Liver (tissue), 9 donors: ENCODE results near the gene GOLGA8A. TPM values are rescaled to one million over a fixed set of nuclear protein-coding genes. Genes with fewer than 3 reads are reported as not detected.
A peak's percentile ranks its signal among the peaks of the same experiment; 100 is the strongest.

Experiments
- DNase-seq: peaks from one replicate; pipeline ENCODE4 v3.0.0-alpha.2; 2017; ENCODE audit warnings: low spot score
- H3K27ac ChIP-seq, 2 donors: one replicate each; pipeline ENCODE4 v1.7.0; 2013; ENCODE audit warnings: inconsistent platforms in 2 of 2, low read length in 2 of 2, control low read depth in 1 of 2, low read depth in 1 of 2, mild to moderate bottlenecking in 1 of 2
- H3K27me3 ChIP-seq, 4 donors: one replicate each; pipeline versions ENCODE4 v1.6.1 to v1.7.0; 2013; ENCODE audit warnings: low read length in 3 of 4, inconsistent platforms in 1 of 4, mild to moderate bottlenecking in 1 of 4, moderate library complexity in 1 of 4; ENCODE audit not compliant: control insufficient read depth in 4 of 4, insufficient read depth in 4 of 4
- H3K36me3 ChIP-seq, 4 donors: one replicate each; pipeline versions ENCODE4 v1.6.1 to v1.7.0; 2013; ENCODE audit warnings: low read length in 3 of 4, mild to moderate bottlenecking in 3 of 4, low read depth in 1 of 4, moderate library complexity in 1 of 4; ENCODE audit not compliant: control insufficient read depth in 4 of 4, insufficient read depth in 3 of 4
- H3K4me1 ChIP-seq, 4 donors: one replicate each; pipeline versions ENCODE4 v1.6.1 to v1.7.0; 2013; ENCODE audit warnings: low read length in 3 of 4, mild to moderate bottlenecking in 3 of 4, moderate library complexity in 1 of 4; ENCODE audit not compliant: control insufficient read depth in 4 of 4, insufficient read depth in 4 of 4
- H3K4me3 ChIP-seq, 3 donors: one replicate each; pipeline versions ENCODE4 v1.6.1 to v1.7.0; 2013; ENCODE audit warnings: low read length in 3 of 3, control low read depth in 1 of 3, low read depth in 1 of 3, mild to moderate bottlenecking in 1 of 3
- H3K9ac ChIP-seq, 2 donors: one replicate each; pipeline ENCODE4 v1.7.0; 2013; ENCODE audit warnings: low read length in 2 of 2, mild to moderate bottlenecking in 2 of 2, moderate library complexity in 2 of 2, control low read depth in 1 of 2, low read depth in 1 of 2
- H3K9me3 ChIP-seq, 4 donors: one replicate each; pipeline versions ENCODE4 v1.6.1 to v1.7.0; 2013; ENCODE audit warnings: low read length in 3 of 4; ENCODE audit not compliant: control insufficient read depth in 4 of 4
- CTCF ChIP-seq: fragments of 150-350 bp; IDR thresholded peaks from 2 replicates; pipeline ENCODE4 v1.5.1; 2017; ENCODE audit warnings: improper control_type of control experiment, low read depth, low read length; ENCODE audit not compliant: missing input control
- EGR1 ChIP-seq, 2 donors: IDR thresholded peaks; 2 replicates each; pipeline ENCODE4 v1.6.1; 2016 to 2018; ENCODE audit warnings: antibody characterized with exemption in 2 of 2, low read depth in 2 of 2
- HNF4G ChIP-seq: IDR thresholded peaks from 2 replicates; pipeline ENCODE4 v1.6.1; 2016; ENCODE audit warnings: antibody characterized with exemption
- JUND ChIP-seq, 2 donors: IDR thresholded peaks; 2 replicates each; pipeline ENCODE4 v1.6.1; 2016; ENCODE audit warnings: antibody characterized with exemption in 2 of 2
- NR2F2 ChIP-seq: IDR thresholded peaks from 2 replicates; pipeline ENCODE4 v1.6.1; 2016; ENCODE audit warnings: antibody characterized with exemption
- REST ChIP-seq: IDR thresholded peaks from 2 replicates; pipeline ENCODE4 v1.6.1; 2016; ENCODE audit warnings: antibody characterized with exemption, mild to moderate bottlenecking
- SP1 ChIP-seq: IDR thresholded peaks from 2 replicates; pipeline ENCODE4 v1.6.1; 2018; ENCODE audit warnings: antibody characterized with exemption, mild to moderate bottlenecking
- WGBS: extraction: QIAGEN DNeasy Blood & Tissue Kit; methylation state at CpG from one replicate; pipeline ENCODE4 v1.1.7; 2013; 5-methylcytosine and 5-hydroxymethylcytosine counted together
- polyA plus RNA-seq, 2 donors: library from polyadenylated mRNA; stranded (reverse) in 1 of 2; unstranded in 1 of 2; fragments of 200-250 nt in 1 of 2; fragments of >200 nt in 1 of 2; fragmentation: Nextera tagmentation in 1 of 2; extraction: Ambion mirVana in 1 of 2; gene quantifications; one replicate each; pipeline versions ENCODE4 v1.2.1 to v1.2.3, GENCODE V29; 2013 to 2015
- total RNA-seq, 2 donors: library from RNA; depleted of rRNA; stranded (reverse); fragments of >200 nt; gene quantifications; one replicate each; pipeline ENCODE4 v1.2.3, GENCODE V29; 2014
- TF ChIP-seq, protein P1 (sequence below): IDR thresholded peaks from 2 replicates; pipeline ENCODE4 v1.6.1; 2016; ENCODE audit warnings: antibody characterized with exemption
- donor health status: healthy.
- donor health status: healthy.
- donor health status: healthy.
- donor health status: healthy.
- donor health status: healthy.

The GOLGA8A gene
- total and polyA plus RNA-seq, 4 donors: 2.1 to 20.6 (median 9.1) TPM

DNA sequence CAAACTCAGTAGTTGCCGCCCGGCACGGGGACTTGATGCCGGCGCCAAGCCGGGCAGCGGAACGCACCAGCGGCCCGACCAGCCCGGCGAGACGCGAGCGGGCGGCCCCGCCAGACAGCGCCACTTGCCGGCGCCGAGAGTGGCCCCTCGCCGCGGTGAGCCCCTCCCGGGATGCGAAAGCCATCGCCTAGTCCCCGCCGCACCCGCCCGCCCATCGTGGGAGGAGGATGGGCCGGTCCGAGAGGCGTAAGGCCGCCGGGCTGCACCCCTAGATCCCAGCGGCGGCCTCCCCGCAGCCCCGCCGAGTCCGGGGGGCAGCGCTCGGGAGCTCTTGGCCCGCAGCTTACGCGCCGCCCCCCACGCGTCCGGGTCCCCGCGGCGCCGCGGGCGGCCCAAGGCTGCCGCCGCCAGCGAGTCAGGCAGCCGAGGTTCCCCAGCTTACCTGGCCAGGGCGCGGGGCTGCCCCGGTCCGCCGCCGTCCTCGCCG lies 609 bp downstream of the GOLGA8A start:
- H3K9me3 ChIP-seq: no peaks in the 10 kb centered on the region
- H3K36me3 ChIP-seq: no peaks in the 10 kb centered on the region
- H3K27ac ChIP-seq: no peak overlapping the region
- no peak for DNase-seq
- peak overlapping the region in 2 of 3 donors; percentile 16 to 48 for H3K4me3 ChIP-seq
- peaks cover 0 to 5% (median 0%) of the 10 kb centered on the region in 4 donors for H3K27me3 ChIP-seq
- TF ChIP-seq EGR1 (IDR thresholded peaks at IDR 0.05; ENCODE audit: low read depth in 2 of 2) (no peak), REST (no peak)
- TF ChIP-seq, protein P1, sequence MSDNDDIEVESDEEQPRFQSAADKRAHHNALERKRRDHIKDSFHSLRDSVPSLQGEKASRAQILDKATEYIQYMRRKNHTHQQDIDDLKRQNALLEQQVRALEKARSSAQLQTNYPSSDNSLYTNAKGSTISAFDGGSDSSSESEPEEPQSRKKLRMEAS: no peak
- H3K4me1 ChIP-seq: peaks cover 0 to 12% (median 7%) of the 10 kb centered on the region in 4 donors
- H3K9ac ChIP-seq: no peak overlapping the region
- 3% methylated on average over 70 of the region's 70 CpGs for WGBS

DNA sequence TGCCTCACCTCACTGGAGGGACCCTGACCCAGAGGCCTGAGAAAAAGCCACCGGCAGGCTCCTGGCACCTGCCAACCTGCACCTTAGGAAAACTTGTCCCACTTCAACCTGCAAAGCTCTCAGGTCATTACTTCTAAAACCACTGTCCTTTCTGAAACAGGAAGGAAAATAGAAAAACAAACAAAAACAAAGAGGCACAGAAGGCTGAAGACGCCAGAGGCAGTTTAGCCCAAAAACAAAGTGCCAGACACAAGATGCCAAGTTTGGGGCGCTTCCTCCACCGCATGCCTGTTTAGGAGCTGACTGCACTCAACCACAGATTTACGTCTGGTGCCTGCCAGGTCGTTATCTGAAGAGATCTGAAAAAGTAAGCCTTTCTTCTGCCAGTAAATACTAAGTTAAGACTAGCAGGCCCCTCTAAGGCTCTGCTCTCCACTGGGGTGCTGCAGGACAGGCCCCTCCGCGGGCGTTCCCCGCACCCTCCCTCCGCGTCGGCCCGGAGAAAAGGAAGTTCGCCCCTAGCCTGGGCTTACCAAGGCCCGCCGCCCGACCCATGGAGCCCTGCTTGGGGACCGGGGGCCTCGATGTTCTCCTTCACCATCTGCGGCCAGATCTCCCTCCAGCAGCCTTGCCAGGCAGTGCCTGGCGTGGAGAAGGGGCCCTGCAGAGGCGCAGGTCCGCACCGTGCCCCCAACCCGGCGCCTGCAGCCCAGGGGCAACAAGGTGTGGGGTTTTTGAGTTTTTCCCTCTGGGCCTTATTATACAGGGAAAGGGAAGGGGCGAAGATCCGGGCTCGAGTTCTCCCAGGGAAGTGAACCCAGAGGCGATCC lies 1.3 kb downstream of the GOLGA8A start:
- Histone ChIP-seq H3K4me3 (peak overlapping the region in 2 of 3 donors; percentile 16 to 48), H3K27ac (no peak overlapping the region), H3K4me1 (peaks cover 0 to 12% (median 7%) of the 10 kb centered on the region in 4 donors), H3K9me3 (no peaks in the 10 kb centered on the region), H3K27me3 (peaks cover 0 to 5% (median 0%) of the 10 kb centered on the region in 4 donors), H3K9ac (no peak overlapping the region), H3K36me3 (no peaks in the 10 kb centered on the region)
- no peak for DNase-seq
- TF ChIP-seq EGR1 (IDR thresholded peaks at IDR 0.05; ENCODE audit: low read depth in 2 of 2) (no peak), CTCF (no peak), NR2F2 (no peak), HNF4G (no peak), SP1 (no peak), JUND (IDR thresholded peaks at IDR 0.05) (no peak), REST (no peak)
- WGBS: 14% methylated on average over 31 of the region's 31 CpGs
